ENCODE results near the gene CCDC68.

Gene CCDC68

DNA sequence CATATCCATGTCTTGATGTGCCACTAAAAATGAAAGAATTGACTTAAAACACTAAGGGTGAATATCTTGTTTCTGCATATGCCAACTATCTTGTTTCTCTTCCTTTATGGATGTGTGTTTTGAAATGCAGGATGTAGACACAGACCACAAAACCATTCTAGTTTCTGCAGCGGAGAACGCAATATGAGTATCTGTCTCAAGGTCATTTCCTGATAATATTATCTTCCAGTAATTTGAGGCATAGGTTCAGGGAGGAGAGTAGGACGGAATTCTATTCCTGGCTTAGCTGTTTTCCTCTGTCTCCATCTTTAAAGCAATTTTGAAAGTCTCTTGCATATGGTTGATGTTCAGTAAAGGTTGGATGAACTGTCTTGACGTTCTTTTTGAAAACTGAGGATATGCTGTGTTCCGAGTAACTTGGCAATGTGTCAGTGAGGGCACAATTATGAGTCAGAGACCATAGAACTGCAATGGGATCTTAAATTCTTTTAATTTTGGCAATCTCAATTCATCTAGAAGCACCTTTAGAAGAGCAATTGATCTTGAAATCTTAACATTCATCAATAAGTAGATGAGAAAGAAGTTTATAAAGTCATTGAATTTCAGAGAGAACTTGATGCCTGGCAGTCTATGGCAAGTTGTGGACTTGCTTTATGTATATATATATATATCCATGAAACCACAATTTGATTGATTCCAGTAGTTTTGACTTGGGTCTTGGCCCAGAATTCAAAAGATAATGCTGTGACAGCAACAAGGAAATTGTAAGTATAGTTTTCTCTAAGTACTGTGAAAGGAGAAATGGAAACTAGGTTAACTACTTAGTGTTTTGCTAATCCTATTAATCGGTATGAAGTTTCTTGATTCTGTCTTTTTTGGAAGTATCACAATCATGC, 106.2 kb downstream of the CCDC68 start:
- peaks cover 18 to 21% of the 10 kb centered on the region in 2 experiments for H3K4me1 ChIP-seq (ENCODE audit: control insufficient read depth in 1 of 2, insufficient read depth in 1 of 2, low read depth in 1 of 2, low read length in 1 of 2)

More for the DNA sequence above, 106.2 kb downstream of the CCDC68 start:
- Histone ChIP-seq H3K9me3 (no peaks in the 10 kb centered on the region), H3K36me3 (no peaks in the 10 kb centered on the region), H3K27me3 (no peaks in the 10 kb centered on the region), H3K27ac (no peak overlapping the region), H3K4me3 (ENCODE audit: low read depth in 1 of 2, low read length in 1 of 2) (no peak overlapping the region)
- TF ChIP-seq CTCF (IDR thresholded peaks at IDR 0.05) = no peak
